ENCODE data around the gene OTUD7B. TPM values are rescaled to one million over a fixed set of nuclear protein-coding genes. Genes with fewer than 3 reads are reported as not detected.
A peak's percentile ranks its signal among the peaks of the same experiment; 100 is the strongest.

Gene OTUD7B
- total RNA-seq, 1 donor from 2014 or later, result 31.6 TPM

DNA sequence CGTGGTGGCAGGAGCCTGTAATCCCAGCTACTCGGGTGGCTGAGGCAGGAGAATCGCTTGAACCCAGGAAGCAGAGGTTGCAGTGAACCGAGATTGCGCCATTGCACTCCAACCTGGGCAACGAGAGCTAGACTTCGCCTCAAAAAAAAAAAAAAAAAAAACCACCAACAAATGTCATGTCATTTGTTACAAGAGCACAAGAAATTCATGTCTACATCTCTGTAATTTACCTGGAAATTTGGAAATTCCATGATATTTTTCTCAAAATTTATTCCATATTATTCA lies 40.5 kb upstream of the OTUD7B start:
- DNase-seq (ENCODE audit: extremely low spot score, unreplicated experiment), result no peak
- peaks cover 6% of the 10 kb centered on the region for H3K4me1 Mint-ChIP-seq (ENCODE audit: unreplicated experiment)
- H3K36me3 Mint-ChIP-seq, result peaks cover 3% of the 10 kb centered on the region
- no peaks in the 10 kb centered on the region for H3K27me3 Mint-ChIP-seq
- TF ChIP-seq, protein P1, sequence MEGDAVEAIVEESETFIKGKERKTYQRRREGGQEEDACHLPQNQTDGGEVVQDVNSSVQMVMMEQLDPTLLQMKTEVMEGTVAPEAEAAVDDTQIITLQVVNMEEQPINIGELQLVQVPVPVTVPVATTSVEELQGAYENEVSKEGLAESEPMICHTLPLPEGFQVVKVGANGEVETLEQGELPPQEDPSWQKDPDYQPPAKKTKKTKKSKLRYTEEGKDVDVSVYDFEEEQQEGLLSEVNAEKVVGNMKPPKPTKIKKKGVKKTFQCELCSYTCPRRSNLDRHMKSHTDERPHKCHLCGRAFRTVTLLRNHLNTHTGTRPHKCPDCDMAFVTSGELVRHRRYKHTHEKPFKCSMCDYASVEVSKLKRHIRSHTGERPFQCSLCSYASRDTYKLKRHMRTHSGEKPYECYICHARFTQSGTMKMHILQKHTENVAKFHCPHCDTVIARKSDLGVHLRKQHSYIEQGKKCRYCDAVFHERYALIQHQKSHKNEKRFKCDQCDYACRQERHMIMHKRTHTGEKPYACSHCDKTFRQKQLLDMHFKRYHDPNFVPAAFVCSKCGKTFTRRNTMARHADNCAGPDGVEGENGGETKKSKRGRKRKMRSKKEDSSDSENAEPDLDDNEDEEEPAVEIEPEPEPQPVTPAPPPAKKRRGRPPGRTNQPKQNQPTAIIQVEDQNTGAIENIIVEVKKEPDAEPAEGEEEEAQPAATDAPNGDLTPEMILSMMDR (conservative IDR thresholded peaks at IDR 0.05), result no peak
- no peak overlapping the region for H3K4me3 Mint-ChIP-seq
- no peaks in the 10 kb centered on the region for H3K9me3 Mint-ChIP-seq
- no peak overlapping the region for H3K27ac Mint-ChIP-seq

DNA sequence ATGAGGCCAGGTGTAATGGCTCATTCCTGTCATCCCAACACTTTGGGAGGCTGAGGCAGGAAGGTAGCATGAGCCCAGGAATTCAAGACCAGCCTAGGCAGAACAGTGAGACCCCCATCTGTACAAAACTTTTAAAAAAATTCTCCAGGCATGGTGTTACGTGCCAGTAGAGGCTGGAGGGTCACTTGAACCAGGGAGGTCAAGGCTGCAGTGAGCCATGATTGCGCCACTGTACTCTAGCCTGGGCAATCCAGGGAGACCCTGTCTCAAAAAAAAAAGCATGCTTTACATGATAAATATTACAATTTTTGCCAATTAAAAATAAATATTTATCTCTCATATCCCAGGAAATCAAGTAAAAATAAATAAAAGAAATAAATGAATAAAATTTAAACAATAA lies 39.4 kb upstream of the OTUD7B start:
- Mint-ChIP-seq H3K27me3 (no peaks in the 10 kb centered on the region), H3K36me3 (peaks cover 3% of the 10 kb centered on the region), H3K4me3 (no peak overlapping the region), H3K9me3 (no peaks in the 10 kb centered on the region), H3K27ac (no peak overlapping the region), H3K4me1 (ENCODE audit: unreplicated experiment) (peaks cover 6% of the 10 kb centered on the region)
- TF ChIP-seq, protein P1 (conservative IDR thresholded peaks at IDR 0.05), result no peak
- no peak for DNase-seq (ENCODE audit: extremely low spot score, unreplicated experiment)

DNA sequence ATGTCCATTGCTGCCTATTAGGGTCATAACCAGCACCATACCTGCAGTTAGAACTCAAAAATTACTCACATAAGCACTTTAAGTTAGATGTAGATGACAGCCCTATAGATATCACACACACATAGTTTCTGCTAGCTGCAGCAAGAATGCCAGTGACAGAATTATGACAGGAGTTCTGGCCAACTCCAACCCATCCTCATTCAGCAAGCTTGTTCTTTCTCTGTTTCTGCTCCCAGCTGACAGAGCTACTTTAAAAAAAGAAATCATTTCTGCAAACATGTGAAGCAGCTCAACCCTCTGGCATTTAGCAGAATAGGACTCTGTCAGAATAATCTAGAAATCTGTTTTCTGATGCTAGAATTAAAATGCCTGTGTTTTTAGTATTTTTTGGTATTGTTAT lies 23.8 kb upstream of the OTUD7B start:
- TF ChIP-seq, protein P1 (conservative IDR thresholded peaks at IDR 0.05), result no peak
- Mint-ChIP-seq H3K4me1 (ENCODE audit: unreplicated experiment) (no peaks in the 10 kb centered on the region), H3K27me3 (no peaks in the 10 kb centered on the region), H3K4me3 (no peak overlapping the region), H3K9me3 (no peaks in the 10 kb centered on the region), H3K27ac (no peak overlapping the region), H3K36me3 (no peaks in the 10 kb centered on the region)
- no peak for DNase-seq (ENCODE audit: extremely low spot score, unreplicated experiment)

DNA sequence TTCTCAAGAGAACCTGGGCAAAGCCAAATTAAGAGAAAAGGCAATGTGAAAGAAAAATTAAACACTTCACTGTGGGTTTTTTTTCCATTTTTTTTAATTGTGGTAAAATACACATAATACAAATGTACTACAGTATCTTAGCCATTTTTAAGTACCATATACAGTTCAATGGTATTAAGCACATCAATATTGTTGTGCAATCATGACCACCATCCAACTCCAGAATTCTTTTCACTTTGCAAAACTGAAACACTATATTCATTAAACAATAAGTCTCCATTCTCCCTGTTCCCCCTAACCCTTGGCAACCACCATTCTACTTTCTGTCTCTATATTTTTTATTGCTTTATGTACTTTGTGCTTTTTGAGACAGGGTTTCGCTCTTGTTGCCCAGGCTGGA lies 17.8 kb upstream of the OTUD7B start:
- TF ChIP-seq, protein P1 (conservative IDR thresholded peaks at IDR 0.05), result no peak
- Mint-ChIP-seq H3K36me3 (no peaks in the 10 kb centered on the region), H3K4me3 (no peak overlapping the region)

DNA sequence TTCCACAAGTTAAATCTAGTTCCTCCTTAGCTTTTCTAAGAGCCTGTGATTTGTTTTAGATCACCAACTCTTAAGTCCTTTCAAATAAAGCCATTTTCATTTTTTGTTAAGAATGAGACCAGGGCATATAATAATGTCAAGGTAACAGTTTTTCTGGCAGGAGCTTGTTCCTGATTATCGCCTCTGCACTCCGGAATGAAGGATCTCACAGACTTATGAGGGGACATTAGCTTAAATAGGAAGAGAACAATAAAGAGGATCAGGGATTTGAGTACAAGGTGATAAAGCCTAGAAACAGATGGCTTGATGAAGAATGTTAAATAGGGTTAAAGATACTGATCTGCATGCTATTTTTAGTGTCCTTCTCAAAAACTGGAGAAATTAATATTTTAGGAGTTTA lies 13.6 kb upstream of the OTUD7B start:
- H3K27ac Mint-ChIP-seq, result no peak overlapping the region
- TF ChIP-seq, protein P1 (conservative IDR thresholded peaks at IDR 0.05), result no peak
- H3K4me1 Mint-ChIP-seq (ENCODE audit: unreplicated experiment), result peaks cover 16% of the 10 kb centered on the region
- DNase-seq (ENCODE audit: extremely low spot score, unreplicated experiment), result no peak
- no peaks in the 10 kb centered on the region for H3K9me3 Mint-ChIP-seq
- H3K27me3 Mint-ChIP-seq, result no peaks in the 10 kb centered on the region
- H3K4me3 Mint-ChIP-seq, result no peak overlapping the region
- H3K36me3 Mint-ChIP-seq, result no peaks in the 10 kb centered on the region

More for the DNA sequence above, 17.8 kb upstream of the OTUD7B start:
- no peak overlapping the region for H3K27ac Mint-ChIP-seq
- no peaks in the 10 kb centered on the region for H3K9me3 Mint-ChIP-seq
- no peak for DNase-seq (ENCODE audit: extremely low spot score, unreplicated experiment)
- H3K27me3 Mint-ChIP-seq, result no peaks in the 10 kb centered on the region
- no peaks in the 10 kb centered on the region for H3K4me1 Mint-ChIP-seq (ENCODE audit: unreplicated experiment)

DNA sequence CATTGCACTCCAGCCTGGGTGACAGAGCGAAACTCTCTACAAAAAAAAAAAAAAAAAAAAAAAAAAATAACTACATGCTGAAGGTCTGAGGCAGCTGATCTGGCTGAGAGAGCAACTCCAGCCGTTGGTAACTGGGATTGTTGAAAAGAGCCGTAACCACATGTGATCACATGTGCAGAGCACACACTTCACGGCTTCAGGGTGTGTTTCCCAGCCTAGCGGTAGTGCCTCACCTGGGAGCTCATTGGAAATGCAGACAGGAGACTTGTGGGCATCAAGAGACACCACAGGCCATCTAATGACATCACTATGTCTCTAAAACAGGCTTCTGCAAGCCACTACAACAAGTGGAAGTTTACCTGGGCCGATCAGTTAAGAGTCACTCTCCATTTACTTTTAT lies 11.8 kb upstream of the OTUD7B start:
- no peaks in the 10 kb centered on the region for H3K9me3 Mint-ChIP-seq
- H3K36me3 Mint-ChIP-seq, result no peaks in the 10 kb centered on the region
- H3K27ac Mint-ChIP-seq, result peak overlapping the region; percentile 75
- peaks cover 23% of the 10 kb centered on the region for H3K4me1 Mint-ChIP-seq (ENCODE audit: unreplicated experiment)
- TF ChIP-seq, protein P1 (conservative IDR thresholded peaks at IDR 0.05), result no peak
- no peak for DNase-seq (ENCODE audit: extremely low spot score, unreplicated experiment)
- H3K4me3 Mint-ChIP-seq, result no peak overlapping the region
- H3K27me3 Mint-ChIP-seq, result no peaks in the 10 kb centered on the region

Data from type B pancreatic cell (in vitro differentiated cells).